Renal cortex interstitium (tissue), 11 donors: Measurements from ENCODE around the gene APOL5. TPM values are rescaled to one million over a fixed set of nuclear protein-coding genes. Genes with fewer than 3 reads are reported as not detected.

Experiments used
- DNase-seq, 11 donors: peaks; one replicate each; pipeline ENCODE4 v3.0.0-alpha.2; 2013; ENCODE audit warnings: low read depth in 9 of 11, low spot score in 4 of 11; ENCODE audit errors: extremely low read depth in 1 of 11
- polyA plus RNA-seq, 3 donors: library from polyadenylated mRNA; unstranded; fragments of 120-200 nt; gene quantifications; one replicate each; pipeline ENCODE4 v1.2.1, GENCODE V29; 2013; ENCODE audit not compliant: insufficient read length in 3 of 3

The APOL5 gene
- polyA plus RNA-seq, 3 donors, result 0.09 TPM; not detected in 2

- DNase-seq, result no peak
Observed at GRCh38 chr22:35703861-35704584, 13.6 kb upstream of the APOL5 start.

DNA sequence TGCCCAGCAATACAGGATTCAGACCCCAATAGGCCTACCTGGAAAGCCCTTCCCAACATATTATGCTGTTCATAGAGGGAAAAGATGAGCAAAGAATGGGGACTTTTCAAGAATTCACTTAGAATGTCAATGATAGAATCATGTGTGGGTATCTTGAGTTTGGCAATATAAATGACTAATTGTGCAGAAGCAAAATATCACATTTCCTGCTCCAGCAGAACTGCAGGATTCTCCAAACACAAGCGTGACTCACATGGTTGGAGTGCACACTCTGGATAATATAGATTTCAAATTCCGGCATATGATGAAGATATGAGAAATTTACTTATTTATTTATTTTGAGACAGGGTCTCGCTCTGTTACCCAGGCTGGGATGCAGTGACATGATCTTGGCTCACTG is 12.5 kb upstream of the APOL5 start:
- DNase-seq, result no peak

DNA sequence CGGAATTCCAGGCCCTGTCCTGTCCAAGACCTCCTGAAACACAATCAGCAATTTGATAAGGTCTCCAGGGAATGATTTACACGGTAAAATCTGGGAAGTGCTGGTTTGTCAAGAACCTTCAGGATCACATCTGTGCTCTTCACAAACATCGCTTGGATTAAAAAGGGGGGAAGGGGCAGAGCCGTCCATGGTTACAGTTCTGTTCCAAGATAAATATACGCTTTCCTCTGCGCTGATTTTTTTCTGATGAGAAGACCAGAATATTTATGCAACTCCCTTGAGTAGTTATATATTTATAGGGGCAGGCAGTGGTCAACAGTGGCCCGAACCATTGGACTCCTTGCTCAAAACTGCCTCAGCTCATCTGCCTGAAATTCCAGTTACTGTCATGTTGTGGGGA is 9.2 kb upstream of the APOL5 start:
- DNase-seq, result no peak

DNA sequence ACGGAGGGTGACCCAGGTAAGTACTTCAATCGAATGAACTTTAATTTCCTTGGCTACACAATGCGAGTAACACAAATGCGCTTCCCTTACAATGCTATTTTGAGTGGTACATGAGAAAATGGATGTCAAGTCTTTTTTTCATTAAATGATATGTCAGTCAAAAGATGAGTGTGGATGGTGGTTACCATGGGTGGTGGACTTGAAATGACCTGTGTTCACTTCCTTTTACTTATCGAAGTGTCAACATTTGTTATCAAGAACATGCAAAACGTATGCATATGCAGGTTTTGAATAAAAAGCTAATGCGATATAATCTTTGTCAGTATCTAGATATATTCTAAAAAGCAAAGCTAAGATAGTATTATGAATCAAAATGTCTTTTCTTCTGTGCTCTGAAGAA is 8.8 kb upstream of the APOL5 start:
- DNase-seq, result no peak

DNA sequence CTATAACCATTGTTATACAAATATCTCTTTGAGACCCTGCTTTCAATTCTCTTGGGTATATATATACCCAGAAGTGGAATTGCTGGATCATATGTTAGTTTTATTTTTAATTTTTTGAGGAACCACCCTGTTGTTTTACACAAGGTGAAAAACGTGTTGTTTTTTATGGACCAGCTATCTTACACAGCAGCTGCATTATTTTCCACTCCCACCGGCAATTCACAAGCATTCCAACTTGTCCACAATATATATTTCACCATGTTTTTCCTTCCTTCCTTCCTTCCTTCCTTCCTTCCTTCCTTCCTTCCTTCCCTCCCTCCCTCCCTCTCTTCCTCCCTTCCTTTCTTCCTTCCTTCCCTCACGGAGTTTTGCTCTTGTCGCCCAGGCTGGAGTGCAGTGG is 6.3 kb upstream of the APOL5 start:
- DNase-seq, result no peak

GRCh38 chr22:35712672-35713071 is 5.0 kb upstream of the APOL5 start:
- no peak for DNase-seq

GRCh38 chr22:35719212-35719875 is 1.7 kb downstream of the APOL5 start:
- DNase-seq, result no peak

DNA sequence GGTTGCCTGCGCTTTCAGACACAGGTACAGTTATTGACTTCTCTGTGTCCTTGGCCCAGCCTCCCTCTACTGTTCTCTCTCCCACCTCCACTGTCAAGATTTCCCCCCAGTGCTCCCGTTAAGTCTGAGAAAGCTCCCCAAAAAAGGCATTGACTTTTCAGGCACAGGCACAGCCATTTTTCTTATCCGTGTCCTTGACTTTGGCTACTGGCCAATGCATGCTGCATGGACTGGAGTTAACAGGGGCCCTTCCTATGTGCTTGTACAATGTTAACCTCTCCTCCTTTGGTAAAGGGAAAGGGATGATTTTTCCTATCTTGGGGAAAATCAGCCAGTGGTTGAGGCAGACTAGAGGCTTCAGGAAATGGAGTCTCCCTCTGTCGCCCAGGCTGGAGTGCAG is 4.3 kb downstream of the APOL5 start:
- no peak for DNase-seq

- no peak for DNase-seq
Observed at GRCh38 chr22:35725521-35725920, 7.8 kb downstream of the APOL5 start.

GRCh38 chr22:35726398-35726797 is 8.7 kb downstream of the APOL5 start:
- DNase-seq, result no peak

GRCh38 chr22:35726933-35727332 is 9.3 kb downstream of the APOL5 start:
- no peak for DNase-seq

GRCh38 chr22:35727436-35727835 is 9.8 kb downstream of the APOL5 start:
- DNase-seq, result no peak

GRCh38 chr22:35728639-35729308 is 11.1 kb downstream of the APOL5 start:
- DNase-seq, result no peak

- no peak for DNase-seq
Observed at GRCh38 chr22:35729309-35729698, 11.6 kb downstream of the APOL5 start.

DNA sequence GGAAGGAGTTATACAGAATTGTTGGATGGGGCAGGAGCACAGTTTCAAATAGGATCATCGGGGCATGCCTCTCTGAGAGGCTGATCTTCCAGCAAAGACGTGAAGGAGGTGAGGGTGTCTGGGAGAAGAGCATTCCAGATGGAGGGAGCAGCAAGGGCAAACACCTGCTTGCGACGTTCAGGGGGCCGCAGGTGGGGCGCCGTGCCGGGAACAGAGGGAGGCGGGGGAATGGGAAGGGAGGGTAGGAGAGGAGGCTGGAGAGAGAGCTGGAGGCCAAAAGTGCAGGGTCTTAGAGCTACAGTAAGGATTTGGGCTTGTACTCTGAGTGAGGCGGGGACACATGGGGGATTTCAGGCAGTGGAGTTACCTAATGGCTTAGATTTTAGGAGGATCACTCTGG is 13.6 kb downstream of the APOL5 start:
- DNase-seq, result no peak

- DNase-seq, result no peak
Observed at GRCh38 chr22:35732116-35732515, 14.4 kb downstream of the APOL5 start.

- DNase-seq, result no peak
Observed at GRCh38 chr22:35733036-35733435, 15.4 kb downstream of the APOL5 start.

DNA sequence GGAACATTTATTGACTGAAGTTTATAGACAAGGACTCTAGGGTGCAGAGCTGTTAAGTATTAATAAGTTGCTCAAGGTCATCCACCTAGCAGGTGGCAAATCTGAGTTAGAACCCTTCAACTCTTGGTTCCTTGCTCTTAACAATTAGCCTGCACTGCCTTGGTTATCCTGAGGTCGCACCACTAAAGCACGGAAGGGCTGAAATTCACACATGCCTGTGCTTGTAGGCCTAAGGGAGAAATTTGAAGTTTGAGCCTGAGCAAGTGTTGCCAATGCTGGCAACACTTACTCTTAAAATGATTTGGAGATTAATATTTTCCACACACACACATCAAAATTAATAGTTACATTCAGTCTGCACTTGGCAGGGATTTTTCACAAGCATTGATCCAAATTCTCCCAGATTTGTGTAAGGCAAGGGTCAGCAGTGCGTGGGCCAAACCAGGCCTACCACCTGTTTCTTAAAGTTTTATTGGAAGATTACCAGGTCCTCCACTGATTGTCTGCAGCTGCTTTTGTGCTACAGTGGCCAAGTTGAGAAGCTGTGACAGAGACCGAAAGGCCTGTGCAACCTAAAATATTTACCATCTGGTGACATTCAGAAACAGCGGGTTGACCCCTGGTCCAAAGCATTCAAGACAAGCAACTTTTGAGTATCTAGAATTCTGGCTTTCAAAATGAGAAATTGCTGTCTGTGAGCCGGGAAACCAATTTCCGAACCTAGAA is 16.3 kb downstream of the APOL5 start:
- DNase-seq, result no peak

DNA sequence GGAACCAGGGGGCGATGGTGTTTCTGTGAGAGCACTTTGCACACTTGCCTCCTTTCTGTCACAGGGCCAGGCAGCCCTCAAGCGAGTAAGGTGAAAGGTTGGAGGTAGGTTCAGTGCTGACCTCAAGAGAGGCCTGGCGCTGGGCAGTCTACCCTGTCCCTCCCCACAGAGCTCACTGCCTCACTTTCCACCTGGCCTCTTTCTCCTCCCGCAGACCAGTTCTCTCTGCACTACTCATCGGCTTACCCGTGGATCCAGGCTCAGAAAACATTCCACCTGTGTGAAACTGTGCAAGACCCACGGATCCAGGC is 16.8 kb downstream of the APOL5 start:
- DNase-seq, result no peak

- DNase-seq, result no peak
Observed at GRCh38 chr22:35735542-35735941, 17.9 kb downstream of the APOL5 start.
